Esophagus squamous epithelium (tissue), 5 donors: ENCODE results near the gene TBX4. TPM values are rescaled to one million over a fixed set of nuclear protein-coding genes. Genes with fewer than 3 reads are reported as not detected.

ENCODE experiments used
- DNase-seq: peaks from one replicate; lab custom pipeline; 2025; lab: John Stamatoyannopoulos, UW
- H3K27ac ChIP-seq, 4 donors: fragments of 200-600 bp; sonication (generic); one replicate each; pipeline ENCODE4 v1.5.1; 2016 to 2019; ENCODE audit warnings: mild to moderate bottlenecking in 1 of 4
- H3K27me3 ChIP-seq, 4 donors: fragments of 200-600 bp; sonication (generic); 1 replicate in 3 of 4; 2 replicates in 1 of 4; pipeline versions ENCODE4 v1.5.1 to v1.6.0; 2017 to 2021; ENCODE audit warnings: antibody characterized with exemption in 1 of 4
- H3K36me3 ChIP-seq, 3 donors: fragments of 200-600 bp; sonication (generic); one replicate each; pipeline ENCODE4 v1.5.1; 2016 to 2019
- H3K4me1 ChIP-seq, 3 donors: fragments of 200-600 bp; sonication (generic); one replicate each; pipeline ENCODE4 v1.5.1; 2017 to 2019
- H3K4me3 ChIP-seq, 4 donors: fragments of 200-600 bp; sonication (generic); 1 replicate in 3 of 4; 2 replicates in 1 of 4; pipeline ENCODE4 v1.5.1; 2016 to 2019; ENCODE audit warnings: mild to moderate bottlenecking in 2 of 4, moderate library complexity in 1 of 4
- H3K9me3 ChIP-seq, 3 donors: fragments of 200-600 bp; sonication (generic); one replicate each; pipeline ENCODE4 v1.5.1; 2016 to 2019
- CTCF ChIP-seq, 6 experiments: fragments of 450-650 bp in 4 of 6; fragments of 200-600 bp in 2 of 6; sonication (generic) in 2 of 6; IDR thresholded peaks; one replicate each; pipeline ENCODE4 v1.5.1; 2016 to 2019; ENCODE audit warnings: antibody characterized with exemption in 6 of 6, mild to moderate bottlenecking in 4 of 6, moderate library complexity in 4 of 6
- POLR2A ChIP-seq, 4 donors: fragments of 450-650 bp; IDR thresholded peaks; one replicate each; pipeline ENCODE4 v1.6.1; 2017; ENCODE audit warnings: antibody characterized with exemption in 4 of 4, mild to moderate bottlenecking in 4 of 4, moderate library complexity in 3 of 4
- WGBS, 2 donors: methylation state at CpG; one replicate each; pipeline ENCODE4 v1.1.5; 2018; 5-methylcytosine and 5-hydroxymethylcytosine counted together
- intact Hi-C: fragments of 100-400 bp; cut with DNase I; formaldehyde crosslinking; loops from one replicate; pipeline ENCODE4 v1.15.0; 2022
- total RNA-seq, 4 donors: library from RNA; depleted of rRNA; stranded (reverse); fragments of >200 nt; gene quantifications; one replicate each; pipeline ENCODE4 v1.1.0, GENCODE V29; 2016
- donor health status: DM: yes; HTN: yes; CAD: no.

Gene TBX4
- total RNA-seq, 4 donors from 2014 or later = not detected

- Histone ChIP-seq H3K27ac (no peak overlapping the region), H3K4me3 (no peak overlapping the region), H3K4me1 (peaks cover 0 to 4% (median 0%) of the 10 kb centered on the region in 3 donors), H3K27me3 (peaks cover 0 to 75% (median 0%) of the 10 kb centered on the region in 4 donors), H3K36me3 (no peaks in the 10 kb centered on the region), H3K9me3 (peaks cover 0 to under 1% (median 0%) of the 10 kb centered on the region in 3 donors)
- TF ChIP-seq CTCF (IDR thresholded peaks at IDR 0.05) = no peak
- no peak for DNase-seq
- intact Hi-C loops = no loop called here
- WGBS, 2 donors = 52 to 58% methylated on average over 4 of the region's 4 CpGs
Observed at GRCh38 chr17:61442136-61442775, 10.0 kb upstream of the TBX4 start.

- H3K27me3 ChIP-seq = peaks cover 0 to 75% (median 0%) of the 10 kb centered on the region in 4 donors
- intact Hi-C loops = no loop called here
- no peak overlapping the region for H3K4me3 ChIP-seq
- 78% methylated on average over 4 to 6 of the region's 11 CpGs for WGBS, 2 donors
- DNase-seq = no peak
- no peaks in the 10 kb centered on the region for H3K36me3 ChIP-seq
- peaks cover 0 to 4% (median 0%) of the 10 kb centered on the region in 3 donors for H3K4me1 ChIP-seq
- H3K27ac ChIP-seq = no peak overlapping the region
- TF ChIP-seq CTCF (IDR thresholded peaks at IDR 0.05) (no peak), POLR2A (IDR thresholded peaks at IDR 0.05) (no peak)
- no peaks in the 10 kb centered on the region for H3K9me3 ChIP-seq
Observed at GRCh38 chr17:61442878-61443474, 9.2 kb upstream of the TBX4 start.

GRCh38 chr17:61443475-61443882 lies 8.7 kb upstream of the TBX4 start:
- TF ChIP-seq CTCF (IDR thresholded peaks at IDR 0.05) (no peak), POLR2A (IDR thresholded peaks at IDR 0.05) (no peak)
- DNase-seq = no peak

GRCh38 chr17:61444075-61444474 lies 8.1 kb upstream of the TBX4 start:
- WGBS, 2 donors = 76 to 78% methylated on average over 10 of the region's 13 CpGs

More at GRCh38 chr17:61443475-61443882, 8.7 kb upstream of the TBX4 start:
- WGBS, 2 donors = 50 to 73% methylated on average over 2 to 7 of the region's 18 CpGs
- Histone ChIP-seq H3K27me3 (peaks cover 0 to 75% (median 0%) of the 10 kb centered on the region in 4 donors), H3K4me1 (peaks cover 0 to 4% (median 0%) of the 10 kb centered on the region in 3 donors), H3K4me3 (no peak overlapping the region), H3K36me3 (no peaks in the 10 kb centered on the region), H3K27ac (no peak overlapping the region), H3K9me3 (no peaks in the 10 kb centered on the region)
- intact Hi-C loops = no loop called here

More at GRCh38 chr17:61444075-61444474, 8.1 kb upstream of the TBX4 start:
- H3K4me3 ChIP-seq = no peak overlapping the region
- no peak for DNase-seq
- no peaks in the 10 kb centered on the region for H3K36me3 ChIP-seq
- TF ChIP-seq POLR2A (IDR thresholded peaks at IDR 0.05) = no peak
- TF ChIP-seq CTCF (IDR thresholded peaks at IDR 0.05) = no peak
- intact Hi-C loops = no loop called here
- peaks cover 0 to 4% (median 0%) of the 10 kb centered on the region in 3 donors for H3K4me1 ChIP-seq
- peaks cover 0 to 80% (median 0%) of the 10 kb centered on the region in 4 donors for H3K27me3 ChIP-seq
- no peaks in the 10 kb centered on the region for H3K9me3 ChIP-seq
- no peak overlapping the region for H3K27ac ChIP-seq
